ENCODE results near the gene CYTH1. TPM values are rescaled to one million over a fixed set of nuclear protein-coding genes. Genes with fewer than 3 reads are reported as not detected.

CYTH1 gene
- total RNA-seq, 1 experiment from 2014 or later = 46.7 TPM

DNA sequence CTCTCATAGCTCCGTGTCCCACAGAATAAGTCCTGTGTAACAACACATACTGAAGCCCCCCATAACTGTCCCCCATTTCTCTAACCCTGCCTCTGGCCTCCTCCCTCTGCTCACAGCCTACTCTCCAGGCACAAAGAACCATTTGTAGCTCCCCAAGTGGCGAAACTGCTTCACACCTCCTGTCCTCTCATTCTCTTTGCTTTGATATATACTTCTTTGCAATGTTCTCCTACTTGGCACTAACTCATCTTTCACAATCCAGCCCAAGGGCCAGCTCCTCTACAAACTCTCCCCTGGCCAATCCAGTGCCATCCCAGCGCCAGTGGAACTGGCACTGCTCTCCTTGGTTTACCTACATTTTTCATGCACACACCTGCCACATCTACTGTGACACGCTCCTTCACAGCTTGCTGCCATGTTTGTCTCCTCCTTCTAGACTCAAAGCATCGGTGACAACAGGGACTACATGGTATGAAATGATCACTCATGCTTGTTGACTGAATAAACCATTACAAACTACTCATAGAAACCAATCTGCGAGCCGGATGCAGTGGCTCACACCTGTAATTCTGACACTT is 12.8 kb downstream of the CYTH1 start:
- no peak for TF ChIP-seq TCF7L2 (IDR thresholded peaks at IDR 0.05; ENCODE audit: low read depth, low read length)
- TF ChIP-seq, protein P1, sequence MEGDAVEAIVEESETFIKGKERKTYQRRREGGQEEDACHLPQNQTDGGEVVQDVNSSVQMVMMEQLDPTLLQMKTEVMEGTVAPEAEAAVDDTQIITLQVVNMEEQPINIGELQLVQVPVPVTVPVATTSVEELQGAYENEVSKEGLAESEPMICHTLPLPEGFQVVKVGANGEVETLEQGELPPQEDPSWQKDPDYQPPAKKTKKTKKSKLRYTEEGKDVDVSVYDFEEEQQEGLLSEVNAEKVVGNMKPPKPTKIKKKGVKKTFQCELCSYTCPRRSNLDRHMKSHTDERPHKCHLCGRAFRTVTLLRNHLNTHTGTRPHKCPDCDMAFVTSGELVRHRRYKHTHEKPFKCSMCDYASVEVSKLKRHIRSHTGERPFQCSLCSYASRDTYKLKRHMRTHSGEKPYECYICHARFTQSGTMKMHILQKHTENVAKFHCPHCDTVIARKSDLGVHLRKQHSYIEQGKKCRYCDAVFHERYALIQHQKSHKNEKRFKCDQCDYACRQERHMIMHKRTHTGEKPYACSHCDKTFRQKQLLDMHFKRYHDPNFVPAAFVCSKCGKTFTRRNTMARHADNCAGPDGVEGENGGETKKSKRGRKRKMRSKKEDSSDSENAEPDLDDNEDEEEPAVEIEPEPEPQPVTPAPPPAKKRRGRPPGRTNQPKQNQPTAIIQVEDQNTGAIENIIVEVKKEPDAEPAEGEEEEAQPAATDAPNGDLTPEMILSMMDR (IDR thresholded peaks at IDR 0.05) = no peak
- no peak for TF ChIP-seq SIN3A (IDR thresholded peaks at IDR 0.05; ENCODE audit: borderline replicate concordance, insufficient read depth, low read depth, low read length)
- TF ChIP-seq, protein P2, sequence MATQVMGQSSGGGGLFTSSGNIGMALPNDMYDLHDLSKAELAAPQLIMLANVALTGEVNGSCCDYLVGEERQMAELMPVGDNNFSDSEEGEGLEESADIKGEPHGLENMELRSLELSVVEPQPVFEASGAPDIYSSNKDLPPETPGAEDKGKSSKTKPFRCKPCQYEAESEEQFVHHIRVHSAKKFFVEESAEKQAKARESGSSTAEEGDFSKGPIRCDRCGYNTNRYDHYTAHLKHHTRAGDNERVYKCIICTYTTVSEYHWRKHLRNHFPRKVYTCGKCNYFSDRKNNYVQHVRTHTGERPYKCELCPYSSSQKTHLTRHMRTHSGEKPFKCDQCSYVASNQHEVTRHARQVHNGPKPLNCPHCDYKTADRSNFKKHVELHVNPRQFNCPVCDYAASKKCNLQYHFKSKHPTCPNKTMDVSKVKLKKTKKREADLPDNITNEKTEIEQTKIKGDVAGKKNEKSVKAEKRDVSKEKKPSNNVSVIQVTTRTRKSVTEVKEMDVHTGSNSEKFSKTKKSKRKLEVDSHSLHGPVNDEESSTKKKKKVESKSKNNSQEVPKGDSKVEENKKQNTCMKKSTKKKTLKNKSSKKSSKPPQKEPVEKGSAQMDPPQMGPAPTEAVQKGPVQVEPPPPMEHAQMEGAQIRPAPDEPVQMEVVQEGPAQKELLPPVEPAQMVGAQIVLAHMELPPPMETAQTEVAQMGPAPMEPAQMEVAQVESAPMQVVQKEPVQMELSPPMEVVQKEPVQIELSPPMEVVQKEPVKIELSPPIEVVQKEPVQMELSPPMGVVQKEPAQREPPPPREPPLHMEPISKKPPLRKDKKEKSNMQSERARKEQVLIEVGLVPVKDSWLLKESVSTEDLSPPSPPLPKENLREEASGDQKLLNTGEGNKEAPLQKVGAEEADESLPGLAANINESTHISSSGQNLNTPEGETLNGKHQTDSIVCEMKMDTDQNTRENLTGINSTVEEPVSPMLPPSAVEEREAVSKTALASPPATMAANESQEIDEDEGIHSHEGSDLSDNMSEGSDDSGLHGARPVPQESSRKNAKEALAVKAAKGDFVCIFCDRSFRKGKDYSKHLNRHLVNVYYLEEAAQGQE (IDR thresholded peaks at IDR 0.05; ENCODE audit: insufficient read depth in 1 of 2, low read depth in 2 of 2, low read length in 1 of 2) = no peak
- TF ChIP-seq POLR2AphosphoS5 (IDR thresholded peaks at IDR 0.05; ENCODE audit: low read depth, low read length) = no peak
- BruUV-seq (replicated peaks) = no TSS peak
- H3K36me3 ChIP-seq (ENCODE audit: control insufficient read depth, insufficient read depth, low read length) = no peaks in the 10 kb centered on the region
- CTCF ChIA-PET = interaction anchor here (0.7 kb wide), 2 partner anchors 12 to 63 kb away, joined by 3 to 4 read pairs; no protein-coding TSS in a partner anchor
- peaks cover 11% of the 10 kb centered on the region for H3K4me1 ChIP-seq (ENCODE audit: control insufficient read depth, insufficient read depth, low read length)
- POLR2A ChIA-PET = no interaction called here
- in situ Hi-C loops (cut with HindIII; ENCODE audit: low pct_unique_long_range_greater_than_20kb, low sequenced_read_pairs) = no loop called here
- no peaks in the 10 kb centered on the region for H3K9me3 ChIP-seq (ENCODE audit: control insufficient read depth, insufficient read depth, low read depth, low read length)
- ATAC-seq = no peak
- DNase-seq (ENCODE audit: low read depth, low spot score) = no peak
- H3K27me3 ChIP-seq (ENCODE audit: control insufficient read depth, insufficient read depth, low read length) = no peaks in the 10 kb centered on the region
- no peak overlapping the region for H3K27ac ChIP-seq (ENCODE audit: low read length)
- H3K4me3 ChIP-seq (ENCODE audit: low read depth in 2 of 2, low read length in 2 of 2) = no peak overlapping the region
- intact Hi-C loops (cut with micrococcal nuclease; ENCODE audit: unreplicated experiment) = no loop called here

DNA sequence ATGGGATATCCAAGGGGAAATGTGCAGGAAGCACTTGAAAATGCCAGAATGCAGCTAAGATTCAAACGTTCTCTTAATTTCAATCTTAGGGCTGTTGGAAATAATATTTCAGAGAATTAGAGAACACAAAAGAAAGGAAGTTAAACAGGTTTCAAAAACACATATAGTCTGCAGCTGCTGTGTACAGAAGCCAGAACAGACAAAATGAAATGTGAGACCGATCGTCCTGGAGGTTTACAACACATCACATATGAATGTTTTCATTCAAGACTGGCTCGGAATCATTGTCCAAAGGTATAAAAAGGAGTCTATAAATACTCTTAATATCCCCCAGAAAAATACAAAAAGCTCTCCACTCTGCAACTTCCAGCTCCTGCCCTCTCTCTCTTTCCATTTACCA is 14.3 kb downstream of the CYTH1 start:
- Histone ChIP-seq H3K27me3 (ENCODE audit: control insufficient read depth, insufficient read depth, low read length) (no peaks in the 10 kb centered on the region), H3K4me3 (ENCODE audit: low read depth in 2 of 2, low read length in 2 of 2) (no peak overlapping the region), H3K36me3 (ENCODE audit: control insufficient read depth, insufficient read depth, low read length) (no peaks in the 10 kb centered on the region), H3K4me1 (ENCODE audit: control insufficient read depth, insufficient read depth, low read length) (0 out of 2 replicates have a peak, but pooled peaks cover 7% of the 10 kb centered on the region), H3K27ac (ENCODE audit: low read length) (no peak overlapping the region), H3K9me3 (ENCODE audit: control insufficient read depth, insufficient read depth, low read depth, low read length) (no peaks in the 10 kb centered on the region)
- ChIA-PET CTCF (no interaction called here), POLR2A (no interaction called here)
- TF ChIP-seq, protein P2 (IDR thresholded peaks at IDR 0.05; ENCODE audit: insufficient read depth in 1 of 2, low read depth in 2 of 2, low read length in 1 of 2) = no peak
- TF ChIP-seq, protein P1 (IDR thresholded peaks at IDR 0.05) = no peak
- TF ChIP-seq POLR2AphosphoS5 (IDR thresholded peaks at IDR 0.05; ENCODE audit: low read depth, low read length) = no peak
- no peak for TF ChIP-seq TCF7L2 (IDR thresholded peaks at IDR 0.05; ENCODE audit: low read depth, low read length)
- no peak for TF ChIP-seq SIN3A (IDR thresholded peaks at IDR 0.05; ENCODE audit: borderline replicate concordance, insufficient read depth, low read depth, low read length)
- DNase-seq (ENCODE audit: low read depth, low spot score) = no peak
- no peak for ATAC-seq
- in situ Hi-C loops (cut with HindIII; ENCODE audit: low pct_unique_long_range_greater_than_20kb, low sequenced_read_pairs) (no loop called here), intact Hi-C loops (cut with micrococcal nuclease; ENCODE audit: unreplicated experiment) (no loop called here)
- BruUV-seq (replicated peaks) = no TSS peak
